ENCODE results near the gene AMN1.

AMN1 gene

DNA sequence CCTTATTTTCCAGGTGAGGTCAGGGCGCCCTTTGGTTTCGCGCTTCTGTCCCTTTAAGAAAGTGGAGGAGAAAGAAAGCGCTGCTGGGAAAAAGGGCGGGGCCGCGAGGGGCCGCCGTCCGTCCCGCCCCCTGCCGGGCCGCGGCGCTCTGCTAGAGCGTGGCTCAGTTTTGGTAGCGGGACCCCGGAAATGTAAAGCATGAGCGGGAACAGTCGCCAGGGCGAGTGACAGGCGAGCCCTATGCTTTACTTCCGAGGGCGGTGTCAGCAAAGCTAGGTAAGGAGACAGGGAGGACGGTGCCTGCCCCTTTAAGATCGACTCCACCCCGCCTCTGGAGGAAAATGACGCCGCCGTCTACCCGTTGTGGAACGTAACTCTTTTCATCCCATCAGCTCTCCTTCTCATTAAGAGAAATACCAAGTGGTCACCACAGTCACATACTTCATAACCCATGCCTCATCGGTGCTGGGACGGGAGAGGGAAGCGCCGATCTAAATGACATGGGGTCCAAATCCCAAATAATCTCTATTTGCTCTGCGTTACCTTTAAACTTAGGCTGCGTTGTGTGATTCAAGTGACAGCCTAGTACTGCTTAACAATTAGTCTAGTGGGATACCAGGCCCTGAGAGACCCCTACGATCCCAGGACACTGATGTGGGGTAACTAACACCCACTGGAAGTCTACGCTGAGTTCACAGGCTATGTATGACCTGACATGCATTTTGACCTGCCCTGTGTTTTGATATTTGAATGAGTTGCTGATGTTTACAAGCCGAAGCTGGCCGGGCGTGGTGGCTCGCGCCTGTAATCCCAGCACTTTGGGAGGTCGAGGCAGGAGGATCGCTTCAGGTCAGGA is 69.5 kb downstream of the AMN1 start, which contains the start of gene ETFBKMT (continued):
- peak; percentile 86 for TF ChIP-seq KLF9 (tag by site-specific recombination; IDR thresholded peaks at IDR 0.05; ENCODE audit: low read depth)
- no peak for TF ChIP-seq GLI2 (tag by site-specific recombination; IDR thresholded peaks at IDR 0.05; ENCODE audit: borderline replicate concordance, low read depth)
- no peak for TF ChIP-seq GLI4 (tag by site-specific recombination; IDR thresholded peaks at IDR 0.05)
- peak; percentile 58 for TF ChIP-seq GLIS2 (tag by site-specific recombination; IDR thresholded peaks at IDR 0.05)
- peak; percentile 86; the same call in 1 of the 2 replicates for TF ChIP-seq ZNF423 (tag by site-specific recombination; IDR thresholded peaks at IDR 0.05)
- TF ChIP-seq, protein P1, sequence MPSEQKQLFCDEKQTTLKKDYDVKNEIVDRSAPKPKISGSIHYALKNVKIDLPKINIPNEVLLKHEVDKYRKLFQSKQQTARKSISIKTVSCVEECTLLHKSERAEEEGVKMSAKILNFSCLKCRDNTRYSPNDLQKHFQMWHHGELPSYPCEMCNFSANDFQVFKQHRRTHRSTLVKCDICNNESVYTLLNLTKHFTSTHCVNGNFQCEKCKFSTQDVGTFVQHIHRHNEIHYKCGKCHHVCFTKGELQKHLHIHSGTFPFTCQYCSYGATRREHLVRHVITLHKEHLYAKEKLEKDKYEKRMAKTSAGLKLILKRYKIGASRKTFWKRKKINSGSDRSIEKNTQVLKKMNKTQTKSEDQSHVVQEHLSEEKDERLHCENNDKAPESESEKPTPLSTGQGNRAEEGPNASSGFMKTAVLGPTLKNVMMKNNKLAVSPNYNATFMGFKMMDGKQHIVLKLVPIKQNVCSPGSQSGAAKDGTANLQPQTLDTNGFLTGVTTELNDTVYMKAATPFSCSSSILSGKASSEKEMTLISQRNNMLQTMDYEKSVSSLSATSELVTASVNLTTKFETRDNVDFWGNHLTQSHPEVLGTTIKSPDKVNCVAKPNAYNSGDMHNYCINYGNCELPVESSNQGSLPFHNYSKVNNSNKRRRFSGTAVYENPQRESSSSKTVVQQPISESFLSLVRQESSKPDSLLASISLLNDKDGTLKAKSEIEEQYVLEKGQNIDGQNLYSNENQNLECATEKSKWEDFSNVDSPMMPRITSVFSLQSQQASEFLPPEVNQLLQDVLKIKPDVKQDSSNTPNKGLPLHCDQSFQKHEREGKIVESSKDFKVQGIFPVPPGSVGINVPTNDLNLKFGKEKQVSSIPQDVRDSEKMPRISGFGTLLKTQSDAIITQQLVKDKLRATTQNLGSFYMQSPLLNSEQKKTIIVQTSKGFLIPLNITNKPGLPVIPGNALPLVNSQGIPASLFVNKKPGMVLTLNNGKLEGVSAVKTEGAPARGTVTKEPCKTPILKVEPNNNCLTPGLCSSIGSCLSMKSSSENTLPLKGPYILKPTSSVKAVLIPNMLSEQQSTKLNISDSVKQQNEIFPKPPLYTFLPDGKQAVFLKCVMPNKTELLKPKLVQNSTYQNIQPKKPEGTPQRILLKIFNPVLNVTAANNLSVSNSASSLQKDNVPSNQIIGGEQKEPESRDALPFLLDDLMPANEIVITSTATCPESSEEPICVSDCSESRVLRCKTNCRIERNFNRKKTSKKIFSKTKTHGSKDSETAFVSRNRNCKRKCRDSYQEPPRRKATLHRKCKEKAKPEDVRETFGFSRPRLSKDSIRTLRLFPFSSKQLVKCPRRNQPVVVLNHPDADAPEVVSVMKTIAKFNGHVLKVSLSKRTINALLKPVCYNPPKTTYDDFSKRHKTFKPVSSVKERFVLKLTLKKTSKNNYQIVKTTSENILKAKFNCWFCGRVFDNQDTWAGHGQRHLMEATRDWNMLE (tag by site-specific recombination; conservative IDR thresholded peaks at IDR 0.05; ENCODE audit: low read depth), result peak; percentile 91
- TF ChIP-seq, protein P2, sequence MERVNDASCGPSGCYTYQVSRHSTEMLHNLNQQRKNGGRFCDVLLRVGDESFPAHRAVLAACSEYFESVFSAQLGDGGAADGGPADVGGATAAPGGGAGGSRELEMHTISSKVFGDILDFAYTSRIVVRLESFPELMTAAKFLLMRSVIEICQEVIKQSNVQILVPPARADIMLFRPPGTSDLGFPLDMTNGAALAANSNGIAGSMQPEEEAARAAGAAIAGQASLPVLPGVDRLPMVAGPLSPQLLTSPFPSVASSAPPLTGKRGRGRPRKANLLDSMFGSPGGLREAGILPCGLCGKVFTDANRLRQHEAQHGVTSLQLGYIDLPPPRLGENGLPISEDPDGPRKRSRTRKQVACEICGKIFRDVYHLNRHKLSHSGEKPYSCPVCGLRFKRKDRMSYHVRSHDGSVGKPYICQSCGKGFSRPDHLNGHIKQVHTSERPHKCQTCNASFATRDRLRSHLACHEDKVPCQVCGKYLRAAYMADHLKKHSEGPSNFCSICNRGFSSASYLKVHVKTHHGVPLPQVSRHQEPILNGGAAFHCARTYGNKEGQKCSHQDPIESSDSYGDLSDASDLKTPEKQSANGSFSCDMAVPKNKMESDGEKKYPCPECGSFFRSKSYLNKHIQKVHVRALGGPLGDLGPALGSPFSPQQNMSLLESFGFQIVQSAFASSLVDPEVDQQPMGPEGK (tag by site-specific recombination; IDR thresholded peaks at IDR 0.05), result peak; percentile 78
- TF ChIP-seq, protein P3, sequence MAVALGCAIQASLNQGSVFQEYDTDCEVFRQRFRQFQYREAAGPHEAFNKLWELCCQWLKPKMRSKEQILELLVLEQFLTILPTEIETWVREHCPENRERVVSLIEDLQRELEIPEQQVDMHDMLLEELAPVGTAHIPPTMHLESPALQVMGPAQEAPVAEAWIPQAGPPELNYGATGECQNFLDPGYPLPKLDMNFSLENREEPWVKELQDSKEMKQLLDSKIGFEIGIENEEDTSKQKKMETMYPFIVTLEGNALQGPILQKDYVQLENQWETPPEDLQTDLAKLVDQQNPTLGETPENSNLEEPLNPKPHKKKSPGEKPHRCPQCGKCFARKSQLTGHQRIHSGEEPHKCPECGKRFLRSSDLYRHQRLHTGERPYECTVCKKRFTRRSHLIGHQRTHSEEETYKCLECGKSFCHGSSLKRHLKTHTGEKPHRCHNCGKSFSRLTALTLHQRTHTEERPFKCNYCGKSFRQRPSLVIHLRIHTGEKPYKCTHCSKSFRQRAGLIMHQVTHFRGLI (tag by site-specific recombination; IDR thresholded peaks at IDR 0.05), result no peak; the same call in 1 of the 2 replicates
- TF ChIP-seq, protein P4, sequence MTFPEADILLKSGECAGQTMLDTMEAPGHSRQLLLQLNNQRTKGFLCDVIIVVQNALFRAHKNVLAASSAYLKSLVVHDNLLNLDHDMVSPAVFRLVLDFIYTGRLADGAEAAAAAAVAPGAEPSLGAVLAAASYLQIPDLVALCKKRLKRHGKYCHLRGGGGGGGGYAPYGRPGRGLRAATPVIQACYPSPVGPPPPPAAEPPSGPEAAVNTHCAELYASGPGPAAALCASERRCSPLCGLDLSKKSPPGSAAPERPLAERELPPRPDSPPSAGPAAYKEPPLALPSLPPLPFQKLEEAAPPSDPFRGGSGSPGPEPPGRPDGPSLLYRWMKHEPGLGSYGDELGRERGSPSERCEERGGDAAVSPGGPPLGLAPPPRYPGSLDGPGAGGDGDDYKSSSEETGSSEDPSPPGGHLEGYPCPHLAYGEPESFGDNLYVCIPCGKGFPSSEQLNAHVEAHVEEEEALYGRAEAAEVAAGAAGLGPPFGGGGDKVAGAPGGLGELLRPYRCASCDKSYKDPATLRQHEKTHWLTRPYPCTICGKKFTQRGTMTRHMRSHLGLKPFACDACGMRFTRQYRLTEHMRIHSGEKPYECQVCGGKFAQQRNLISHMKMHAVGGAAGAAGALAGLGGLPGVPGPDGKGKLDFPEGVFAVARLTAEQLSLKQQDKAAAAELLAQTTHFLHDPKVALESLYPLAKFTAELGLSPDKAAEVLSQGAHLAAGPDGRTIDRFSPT (tag by site-specific recombination; IDR thresholded peaks at IDR 0.05), result no peak
- peak; percentile 40 for TF ChIP-seq KLF1 (tag by site-specific recombination; IDR thresholded peaks at IDR 0.05)
- TF ChIP-seq OSR2 (tag by site-specific recombination; IDR thresholded peaks at IDR 0.05), result 0 out of 2 replicates have a peak, but pooled peaks have one; percentile 35
- TF ChIP-seq ZNF274 (IDR thresholded peaks at IDR 0.05; ENCODE audit: low read length), result no peak
- no peak for TF ChIP-seq ZNF274 (tag by site-specific recombination; IDR thresholded peaks at IDR 0.05; ENCODE audit: borderline replicate concordance)
- TF ChIP-seq, protein P5, sequence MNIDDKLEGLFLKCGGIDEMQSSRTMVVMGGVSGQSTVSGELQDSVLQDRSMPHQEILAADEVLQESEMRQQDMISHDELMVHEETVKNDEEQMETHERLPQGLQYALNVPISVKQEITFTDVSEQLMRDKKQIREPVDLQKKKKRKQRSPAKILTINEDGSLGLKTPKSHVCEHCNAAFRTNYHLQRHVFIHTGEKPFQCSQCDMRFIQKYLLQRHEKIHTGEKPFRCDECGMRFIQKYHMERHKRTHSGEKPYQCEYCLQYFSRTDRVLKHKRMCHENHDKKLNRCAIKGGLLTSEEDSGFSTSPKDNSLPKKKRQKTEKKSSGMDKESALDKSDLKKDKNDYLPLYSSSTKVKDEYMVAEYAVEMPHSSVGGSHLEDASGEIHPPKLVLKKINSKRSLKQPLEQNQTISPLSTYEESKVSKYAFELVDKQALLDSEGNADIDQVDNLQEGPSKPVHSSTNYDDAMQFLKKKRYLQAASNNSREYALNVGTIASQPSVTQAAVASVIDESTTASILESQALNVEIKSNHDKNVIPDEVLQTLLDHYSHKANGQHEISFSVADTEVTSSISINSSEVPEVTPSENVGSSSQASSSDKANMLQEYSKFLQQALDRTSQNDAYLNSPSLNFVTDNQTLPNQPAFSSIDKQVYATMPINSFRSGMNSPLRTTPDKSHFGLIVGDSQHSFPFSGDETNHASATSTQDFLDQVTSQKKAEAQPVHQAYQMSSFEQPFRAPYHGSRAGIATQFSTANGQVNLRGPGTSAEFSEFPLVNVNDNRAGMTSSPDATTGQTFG (tag by site-specific recombination; IDR thresholded peaks at IDR 0.05; ENCODE audit: borderline replicate concordance), result no peak
- no peak; the same call in 1 of the 2 replicates for TF ChIP-seq ZNF654 (tag by site-specific recombination; IDR thresholded peaks at IDR 0.05; ENCODE audit: low read depth)
- TF ChIP-seq ZIC2 (tag by site-specific recombination; IDR thresholded peaks at IDR 0.05), result peak; percentile 50
- peak; percentile 72 for TF ChIP-seq KLF10 (tag by site-specific recombination; IDR thresholded peaks at IDR 0.05)
- TF ChIP-seq ZBTB48 (tag by site-specific recombination; IDR thresholded peaks at IDR 0.05), result peak; percentile 68; the same call in 1 of the 2 replicates
- no peak for TF ChIP-seq ZNF664 (tag by site-specific recombination; IDR thresholded peaks at IDR 0.05)
- no peak for TF ChIP-seq ZNF670 (tag by site-specific recombination; IDR thresholded peaks at IDR 0.05; ENCODE audit: low read depth)
